Panc1 (cell line): ENCODE measurements around the gene ARL4A. TPM values are rescaled to one million over a fixed set of nuclear protein-coding genes. Genes with fewer than 3 reads are reported as not detected.

Experiments used
- ATAC-seq: fragments of 200-7000 bp; cut with Tn5 transposase; 2 replicates; pipeline ENCODE4 v1.9.1; 2020; ENCODE audit warnings: mild to moderate bottlenecking, moderate library complexity
- BruUV-seq: library from RNA; stranded (reverse); fragments of 400-500 nt; replicated peaks from 2 replicates; lab custom pipeline; 2021; lab: Mats Ljungman, UMichigan
- CTCF ChIA-PET: fragments of 300-600 bp; sonication (Branson Sonifier 250); formaldehyde crosslinking; loops from one replicate; lab custom pipeline; 2022; ENCODE audit warnings: antibody characterized with exemption; lab: Charles Lee
- POLR2A ChIA-PET: fragments of 300-600 bp; sonication (Branson Sonifier 250); formaldehyde crosslinking; loops from one replicate; lab custom pipeline; 2022; ENCODE audit warnings: antibody characterized with exemption; lab: Charles Lee
- DNase-seq: peaks from one replicate; pipeline ENCODE4 v3.0.0-alpha.2; 2010; ENCODE audit warnings: low read depth, low spot score
- H3K27ac ChIP-seq: 2 replicates; pipeline ENCODE4 v1.5.1; 2011; ENCODE audit warnings: mild to moderate bottlenecking, low read length, inconsistent platforms
- H3K27me3 ChIP-seq: fragments of 200-500 bp; sonication (Bioruptor generic); 2 replicates; pipeline ENCODE4 v1.6.0; 2014; ENCODE audit warnings: low read length, inconsistent platforms; ENCODE audit not compliant: control insufficient read depth, insufficient read depth
- H3K36me3 ChIP-seq: fragments of 200-500 bp; sonication (Bioruptor generic); 2 replicates; pipeline ENCODE4 v1.5.1; 2014; ENCODE audit warnings: inconsistent platforms, mild to moderate bottlenecking, low read length, moderate library complexity; ENCODE audit not compliant: control insufficient read depth, insufficient read depth
- H3K4me1 ChIP-seq: 2 replicates; pipeline ENCODE4 v1.5.1; 2011; ENCODE audit warnings: inconsistent platforms, mild to moderate bottlenecking, low read length, moderate library complexity; ENCODE audit not compliant: control insufficient read depth, insufficient read depth
- H3K4me3 ChIP-seq, 2 experiments: 2 replicates each; pipeline ENCODE4 v1.5.1; 2011 to 2012; ENCODE audit warnings: low read depth in 2 of 2, low read length in 2 of 2, mild to moderate bottlenecking in 2 of 2, inconsistent platforms in 1 of 2, moderate library complexity in 1 of 2
- H3K9me3 ChIP-seq: fragments of 200-500 bp; sonication (Bioruptor generic); 2 replicates; pipeline ENCODE4 v1.5.1; 2014; ENCODE audit warnings: low read depth, mild to moderate bottlenecking, inconsistent platforms, low read length, moderate library complexity; ENCODE audit not compliant: control insufficient read depth, insufficient read depth
- CTCF ChIP-seq: fragments of 450-650 bp; IDR thresholded peaks from 2 replicates; pipeline ENCODE4 v1.5.1; 2017; ENCODE audit warnings: mild to moderate bottlenecking
- POLR2AphosphoS5 ChIP-seq: IDR thresholded peaks from 2 replicates; pipeline ENCODE4 v1.6.1; 2012; ENCODE audit warnings: mild to moderate bottlenecking, low read depth, low read length, moderate library complexity
- REST ChIP-seq, 2 experiments: IDR thresholded peaks; 2 replicates each; pipeline ENCODE4 v1.6.1; 2011 to 2012; ENCODE audit warnings: low read depth in 2 of 2, control low read depth in 1 of 2, low read length in 1 of 2, mild to moderate bottlenecking in 1 of 2, moderate library complexity in 1 of 2; ENCODE audit not compliant: insufficient read depth in 1 of 2
- SIN3A ChIP-seq: IDR thresholded peaks from 2 replicates; pipeline ENCODE4 v1.6.1; 2012; ENCODE audit warnings: low read depth, mild to moderate bottlenecking, low read length, moderate library complexity, borderline replicate concordance; ENCODE audit not compliant: insufficient read depth
- TCF7L2 ChIP-seq: IDR thresholded peaks from 2 replicates; pipeline ENCODE4 v1.6.1; 2011; ENCODE audit warnings: mild to moderate bottlenecking, low read depth, low read length, inconsistent platforms
- in situ Hi-C: cut with HindIII; loops from 2 replicates; pipeline ENCODE4 v1.10.0; 2016; ENCODE audit warnings: low sequenced_read_pairs, low pct_unique_long_range_greater_than_20kb
- intact Hi-C: fragments of 100-400 bp; cut with micrococcal nuclease; formaldehyde crosslinking; loops from one replicate; pipeline ENCODE4 v1.10.0; 2022; ENCODE audit not compliant: unreplicated experiment
- total RNA-seq: library from RNA; stranded (reverse); gene quantifications from one replicate; pipeline ENCODE4 v1.2.1, GENCODE V29; 2021; ENCODE audit not compliant: unreplicated experiment

Gene ARL4A
- total RNA-seq, 1 experiment from 2014 or later = 37.4 TPM

- ChIA-PET CTCF (interaction anchor here (0.6 to 2.0 kb wide), 5 partner anchors 161 to 479 kb away, joined by 3 to 5 read pairs (median 5); no protein-coding TSS in a partner anchor), POLR2A (no interaction called here)
- in situ Hi-C loops (no loop called here), intact Hi-C loops (loop anchor here (1.0 to 10.0 kb wide), 3 partner anchors 47 to 578 kb away; no protein-coding TSS in a partner anchor)
- 0 out of 2 replicates have a peak, but pooled peaks have one; percentile 23 for ATAC-seq
- peaks cover 7% of the 10 kb centered on the region for H3K36me3 ChIP-seq
- H3K27me3 ChIP-seq = no peaks in the 10 kb centered on the region
- no TSS peak for BruUV-seq
- peak overlapping the region; percentile 92 for H3K27ac ChIP-seq
- H3K4me3 ChIP-seq = peak overlapping the region; percentile 96 to 97
- no peaks in the 10 kb centered on the region for H3K9me3 ChIP-seq
- no peak for DNase-seq
- H3K4me1 ChIP-seq = peaks cover 29% of the 10 kb centered on the region
- TF ChIP-seq POLR2AphosphoS5 (no peak), CTCF (peak; percentile 87)
Observed at GRCh38 chr7:12685550-12685949, 1.9 kb upstream of the ARL4A start.

DNA sequence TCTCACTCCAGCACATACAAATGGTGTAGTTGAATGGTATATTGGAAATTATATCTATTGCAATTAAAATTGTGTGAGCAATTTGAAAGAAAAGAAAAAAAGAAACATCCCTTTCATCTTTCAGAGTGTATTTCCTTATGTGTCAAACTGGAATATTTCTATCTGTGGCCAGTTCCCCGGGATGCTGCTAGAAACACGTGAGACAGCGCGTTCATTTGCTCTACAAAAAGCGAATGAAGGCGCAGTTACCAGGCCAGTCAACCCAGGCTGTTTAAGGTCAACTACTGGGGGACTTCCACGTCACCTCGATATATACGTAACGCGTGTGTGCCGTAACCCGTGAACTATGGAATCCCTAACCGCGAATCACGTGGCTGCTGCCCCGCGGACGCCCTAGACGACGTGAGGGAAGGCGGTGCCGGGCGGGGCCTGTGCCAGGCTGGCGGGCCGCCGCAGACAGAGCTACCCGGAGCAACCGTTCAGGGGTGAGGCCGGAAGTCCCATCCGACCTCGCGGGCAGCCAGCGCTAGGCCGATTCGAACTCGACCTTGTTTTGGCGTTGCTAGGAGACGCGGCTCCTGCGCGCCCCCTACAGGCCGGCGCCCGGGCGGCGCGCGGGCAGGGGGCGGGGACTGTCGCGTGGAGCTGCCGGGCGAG lies 1.1 kb upstream of the ARL4A start:
- intact Hi-C loops (loop anchor here (1.0 to 10.0 kb wide), 2 partner anchors 256 to 428 kb away; no protein-coding TSS in a partner anchor), in situ Hi-C loops (no loop called here)
- Histone ChIP-seq H3K9me3 (no peaks in the 10 kb centered on the region), H3K4me3 (peak overlapping the region; percentile 96 to 97), H3K4me1 (peaks cover 29% of the 10 kb centered on the region), H3K36me3 (peaks cover 7% of the 10 kb centered on the region), H3K27ac (peak overlapping the region; percentile 92), H3K27me3 (no peaks in the 10 kb centered on the region)
- DNase-seq (peak; percentile 97), ATAC-seq (peak; percentile 94)
- ChIA-PET CTCF (interaction anchor here (0.7 to 2.0 kb wide), 5 partner anchors 48 to 480 kb away, joined by 3 to 5 read pairs (median 4); no protein-coding TSS in a partner anchor), POLR2A (interaction anchor here (0.5 to 0.6 kb wide), 4 partner anchors 100 to 669 kb away, joined by 3 to 4 read pairs (median 4); no protein-coding TSS in a partner anchor)
- peak; percentile 57 for TF ChIP-seq TCF7L2
- no peak for TF ChIP-seq REST (IDR thresholded peaks at IDR 0.05; ENCODE audit: insufficient read depth in 1 of 2, low read depth in 2 of 2, low read length in 1 of 2)
- TF ChIP-seq POLR2AphosphoS5 = peak; percentile 46; the same call in 1 of the 2 replicates
- TF ChIP-seq SIN3A = peak; percentile 77; the same call in 1 of the 2 replicates
- TF ChIP-seq CTCF = peak; percentile 100
- BruUV-seq = TSS peak; percentile 99
